Bronchial epithelial cell (primary cell): ENCODE data around the gene PDE4B. TPM values are rescaled to one million over a fixed set of nuclear protein-coding genes. Genes with fewer than 3 reads are reported as not detected.

Source experiments
- DNase-seq: peaks from one replicate; pipeline ENCODE4 v3.0.0-alpha.2; 2010; ENCODE audit warnings: low read depth
- FAIRE-seq: peaks from 2 replicates; lab custom pipeline; 2011; peaks lifted over from hg19 to GRCh38; lab: Jason Lieb, UNC
- H3K27me3 ChIP-seq: 2 replicates; pipeline ENCODE4 v1.5.1; 2011; ENCODE audit warnings: low read length; ENCODE audit not compliant: control insufficient read depth, insufficient read depth
- H3K36me3 ChIP-seq: 2 replicates; pipeline ENCODE4 v1.5.1; 2011; ENCODE audit warnings: low read length; ENCODE audit not compliant: control insufficient read depth, insufficient read depth
- H3K4me3 ChIP-seq: 2 replicates; pipeline ENCODE4 v1.5.1; 2011; ENCODE audit warnings: mild to moderate bottlenecking, low read depth, low read length, control low read depth
- CTCF ChIP-seq: IDR thresholded peaks from 2 replicates; pipeline ENCODE4 v1.5.1; 2011; ENCODE audit warnings: mild to moderate bottlenecking, moderate library complexity, low read length, control low read depth, inconsistent platforms; ENCODE audit not compliant: insufficient read depth, severe bottlenecking
- total RNA-seq: library from RNA; depleted of rRNA; stranded (reverse); fragments of >200 nt; gene quantifications from 2 replicates; pipeline ENCODE4 v1.2.1, GENCODE V29; 2014

PDE4B gene
- total RNA-seq, 1 donor from 2014 or later = 0.26 TPM

GRCh38 chr1:66271216-66271903 is 478.7 kb downstream of the PDE4B start:
- FAIRE-seq (no peak), DNase-seq (peak; percentile 94)
- TF ChIP-seq CTCF = no peak
- H3K36me3 ChIP-seq = no peaks in the 10 kb centered on the region
- H3K4me3 ChIP-seq = no peak overlapping the region
- H3K27me3 ChIP-seq = no peaks in the 10 kb centered on the region

- FAIRE-seq = no peak
- TF ChIP-seq CTCF = no peak
- Histone ChIP-seq H3K27me3 (no peaks in the 10 kb centered on the region), H3K4me3 (no peak overlapping the region), H3K36me3 (no peaks in the 10 kb centered on the region)
- peak; percentile 75 for DNase-seq
Measured at GRCh38 chr1:66271904-66272254, 479.2 kb downstream of the PDE4B start.

GRCh38 chr1:66273656-66274055 is 481.0 kb downstream of the PDE4B start:
- H3K36me3 ChIP-seq = no peaks in the 10 kb centered on the region
- TF ChIP-seq CTCF = no peak
- no peaks in the 10 kb centered on the region for H3K27me3 ChIP-seq
- FAIRE-seq (no peak), DNase-seq (no peak)
- H3K4me3 ChIP-seq = no peak overlapping the region

- H3K36me3 ChIP-seq = no peaks in the 10 kb centered on the region
- no peaks in the 10 kb centered on the region for H3K27me3 ChIP-seq
- DNase-seq (peak; percentile 82), FAIRE-seq (no peak)
- no peak overlapping the region for H3K4me3 ChIP-seq
- TF ChIP-seq CTCF = no peak
Measured at GRCh38 chr1:66274634-66275033, 481.9 kb downstream of the PDE4B start.

- no peak for FAIRE-seq
- H3K36me3 ChIP-seq = no peaks in the 10 kb centered on the region
- H3K27me3 ChIP-seq = no peaks in the 10 kb centered on the region
- TF ChIP-seq CTCF = no peak
- no peak for DNase-seq
- H3K4me3 ChIP-seq = no peak overlapping the region
Measured at GRCh38 chr1:66275083-66275482, 482.4 kb downstream of the PDE4B start.

GRCh38 chr1:66275601-66276023 is 482.9 kb downstream of the PDE4B start:
- no peaks in the 10 kb centered on the region for H3K27me3 ChIP-seq
- DNase-seq (no peak), FAIRE-seq (no peak)
- H3K36me3 ChIP-seq = no peaks in the 10 kb centered on the region
- no peak for TF ChIP-seq CTCF
- H3K4me3 ChIP-seq = no peak overlapping the region
